DMS53 treated with DMSO at 0.1 percent for 48 hours (cell line): ENCODE data around the gene NPHS2.

Source experiments
- DNase-seq: peaks from one replicate; lab custom pipeline; 2025; ENCODE audit not compliant: unreplicated experiment; lab: John Stamatoyannopoulos, UW

NPHS2 gene

GRCh38 chr1:179575497-179576314 is at the start of gene NPHS2:
Gene NPHS2, minus strand, starts transcription at chr1:179575948. Its CDS starts 84 bp downstream, at chr1:179575864.
- no peak for DNase-seq

DNA sequence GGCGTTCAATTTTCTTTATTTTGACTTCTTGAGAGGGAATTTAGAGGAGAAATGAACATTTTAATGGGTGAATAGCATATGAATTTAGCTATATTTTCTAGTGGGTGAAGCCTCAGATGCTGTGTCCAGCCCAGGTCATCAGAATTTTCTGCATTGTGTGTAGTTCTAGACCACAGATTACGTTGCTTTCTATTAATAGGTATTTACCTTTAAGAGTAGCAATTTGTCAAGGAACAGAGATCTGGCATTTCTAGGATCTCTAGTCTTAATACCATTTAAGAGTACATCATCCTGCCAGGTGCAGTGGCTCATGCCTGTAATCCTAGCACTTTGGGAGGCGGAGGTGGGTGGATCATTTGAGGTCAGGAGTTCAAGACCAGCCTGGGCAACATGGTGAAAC is 36.6 kb upstream of the NPHS2 start:
- DNase-seq, result no peak

DNA sequence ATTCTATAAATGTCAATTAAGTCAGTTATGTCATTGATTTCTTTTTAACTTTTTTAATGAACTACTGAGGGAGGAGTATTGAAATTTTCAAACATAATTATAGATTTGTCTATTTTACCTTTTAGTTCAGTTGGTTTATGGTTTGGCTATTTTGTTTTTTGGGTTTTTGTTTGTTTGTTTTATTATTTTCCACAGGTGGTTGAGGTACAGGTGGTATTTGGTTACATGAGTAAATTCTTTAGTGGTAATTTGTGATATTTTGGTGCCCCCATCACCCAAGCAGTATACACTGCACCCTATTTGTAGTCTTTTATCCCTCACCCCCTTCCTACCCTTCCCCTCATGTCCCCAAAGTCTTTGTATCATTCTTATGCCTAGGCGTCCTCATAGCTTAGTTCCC is 25.3 kb upstream of the NPHS2 start:
- DNase-seq, result no peak

DNA sequence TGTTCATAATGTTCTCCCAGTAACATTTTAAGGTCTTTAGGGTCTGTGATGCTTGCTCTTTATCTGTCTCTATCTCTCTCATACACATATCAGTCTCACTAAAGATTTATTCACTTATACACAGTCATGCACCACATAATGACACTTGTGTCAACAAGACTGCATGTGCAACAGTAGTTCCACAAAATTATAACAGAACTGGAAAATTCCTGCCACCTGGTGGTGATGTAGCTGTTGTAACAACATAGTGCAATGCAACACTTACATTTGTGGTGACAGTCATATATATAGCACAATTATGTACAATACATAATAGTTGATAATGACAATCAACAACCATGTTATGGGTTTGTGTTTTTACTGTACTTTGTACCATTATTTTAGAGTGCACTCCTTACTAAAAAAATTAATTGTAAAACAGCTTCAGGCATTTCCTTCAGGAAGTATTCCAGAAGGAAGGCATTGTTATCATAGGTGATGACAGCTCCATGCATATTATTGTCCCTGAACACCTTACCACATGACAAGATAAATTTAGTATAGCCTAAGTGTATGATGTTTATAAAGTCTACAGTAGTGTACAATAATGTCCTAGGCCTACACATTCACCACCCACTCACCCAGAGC is 24.0 kb upstream of the NPHS2 start:
- DNase-seq, result peak; percentile 79

GRCh38 chr1:179598631-179599030 is 22.9 kb upstream of the NPHS2 start:
- no peak for DNase-seq

- peak; percentile 40 for DNase-seq
Measured at GRCh38 chr1:179591592-179592580, 16.1 kb upstream of the NPHS2 start, which contains the start of gene TDRD5. Gene TDRD5, plus strand, starts transcription at chr1:179591832. Its CDS starts 784 bp downstream, at chr1:179592616.

DNA sequence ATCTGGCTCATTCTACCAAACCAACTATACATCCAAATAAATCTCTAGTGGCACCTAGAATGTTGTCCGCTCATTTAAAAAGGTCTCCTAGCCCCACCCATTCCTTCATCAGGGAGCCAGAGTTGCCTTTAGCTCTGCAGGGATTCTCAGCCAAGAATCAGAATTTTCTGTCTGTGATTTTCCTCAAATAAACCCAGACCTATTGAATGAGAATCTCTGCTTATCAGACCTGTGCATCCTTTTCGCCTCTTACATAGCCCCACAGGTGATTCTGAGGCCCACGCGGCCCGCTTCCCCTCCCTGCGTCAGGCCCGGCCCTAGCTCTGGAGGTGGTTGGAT is 15.5 kb upstream of the NPHS2 start:
- DNase-seq, result no peak

DNA sequence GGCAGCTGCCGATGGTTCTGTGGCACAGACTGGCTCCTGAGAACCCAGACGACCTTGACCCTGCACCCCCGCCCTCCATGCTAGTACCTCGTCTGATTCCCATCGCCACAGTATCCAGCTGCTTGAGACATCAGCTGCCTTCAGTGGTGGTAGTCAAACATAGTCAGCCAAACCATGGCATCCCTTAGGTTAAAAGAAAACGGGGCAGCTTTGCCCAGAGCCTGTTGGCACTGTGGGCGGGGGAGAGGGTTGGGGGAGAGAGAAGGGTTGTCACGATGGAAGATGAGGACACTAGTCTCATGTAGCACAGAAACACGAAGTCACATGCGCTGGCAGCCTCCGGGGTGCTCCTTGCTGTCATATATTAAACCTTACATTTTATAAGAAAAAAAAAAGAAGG is 14.9 kb upstream of the NPHS2 start:
- DNase-seq, result no peak

DNA sequence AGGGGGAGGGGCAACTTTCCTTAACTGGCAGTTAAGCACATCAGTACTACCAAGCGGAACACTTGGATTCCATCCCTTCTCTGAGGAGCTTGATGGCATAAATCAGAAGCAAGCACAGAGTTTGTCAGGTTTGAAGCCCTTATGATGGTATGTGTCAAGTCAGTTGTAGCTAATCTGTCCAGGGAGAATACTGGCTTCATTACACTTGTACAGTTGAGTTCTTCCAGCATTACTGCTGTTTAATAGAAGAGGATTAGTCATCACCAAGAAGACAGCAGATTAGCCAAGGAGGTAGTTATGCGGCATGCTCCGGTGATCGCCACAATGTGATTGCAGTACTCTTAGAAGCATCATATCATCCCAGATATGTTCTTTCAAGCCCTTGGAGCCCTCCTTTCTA is 13.8 kb upstream of the NPHS2 start:
- DNase-seq, result no peak

- no peak for DNase-seq
Measured at GRCh38 chr1:179588425-179589024, 12.8 kb upstream of the NPHS2 start.

DNA sequence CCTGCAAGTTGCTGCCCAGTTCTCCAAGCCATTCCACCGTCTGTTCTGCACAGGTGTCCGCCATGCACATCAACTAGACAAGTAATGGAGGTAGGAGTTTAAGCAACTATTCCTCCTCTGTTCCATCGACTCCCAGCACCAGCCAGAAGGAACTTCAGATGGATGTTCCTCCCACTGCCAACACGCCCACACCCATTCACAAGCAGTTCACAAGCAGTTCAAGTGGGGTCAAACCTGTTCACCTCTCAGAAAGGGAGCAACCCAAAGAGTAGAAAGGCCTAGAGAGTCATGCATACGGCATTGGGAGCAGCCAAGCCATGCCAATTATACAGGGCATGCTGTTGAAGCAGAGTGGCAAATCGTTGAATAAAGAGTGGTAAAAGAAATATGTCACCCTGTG is 11.6 kb upstream of the NPHS2 start:
- DNase-seq, result no peak

DNA sequence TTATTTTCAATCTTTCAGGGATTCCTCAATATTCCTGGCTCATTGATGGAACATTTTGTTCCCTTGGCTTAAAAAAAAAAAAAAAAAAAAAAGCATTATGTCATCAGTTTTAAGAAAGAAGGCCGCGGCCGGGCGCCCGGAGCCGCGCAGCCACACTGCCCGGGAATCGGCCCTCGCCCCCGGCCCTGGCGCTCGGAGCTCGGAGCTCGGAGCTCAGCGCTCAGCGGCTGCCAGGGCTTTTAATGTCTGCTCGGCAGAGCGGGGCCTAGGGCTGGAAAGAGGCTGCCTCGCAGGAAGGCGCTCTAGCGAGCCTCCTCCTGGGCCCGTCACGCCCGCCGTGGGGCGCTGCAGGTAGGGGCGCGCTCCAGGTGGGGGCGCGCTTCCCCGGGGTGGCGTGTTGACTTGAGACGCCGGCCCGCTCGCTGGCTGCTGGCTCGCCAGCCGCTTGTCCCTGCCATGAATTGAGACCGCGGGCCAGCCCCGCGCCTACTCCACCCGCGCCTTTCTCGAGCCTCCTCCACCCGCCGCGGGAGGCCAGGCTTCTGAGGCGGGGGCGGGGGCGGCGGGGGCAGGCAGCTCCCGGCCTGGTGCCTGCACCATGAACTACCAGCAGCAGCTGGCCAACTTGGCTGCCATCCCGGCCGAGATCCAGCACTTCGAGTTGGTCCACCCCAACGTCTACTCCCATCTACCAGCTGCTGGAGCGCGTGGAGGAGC is 10.5 kb upstream of the NPHS2 start:
- DNase-seq, result peak; percentile 80

GRCh38 chr1:179583771-179584320 is 8.1 kb upstream of the NPHS2 start:
- DNase-seq, result no peak

DNA sequence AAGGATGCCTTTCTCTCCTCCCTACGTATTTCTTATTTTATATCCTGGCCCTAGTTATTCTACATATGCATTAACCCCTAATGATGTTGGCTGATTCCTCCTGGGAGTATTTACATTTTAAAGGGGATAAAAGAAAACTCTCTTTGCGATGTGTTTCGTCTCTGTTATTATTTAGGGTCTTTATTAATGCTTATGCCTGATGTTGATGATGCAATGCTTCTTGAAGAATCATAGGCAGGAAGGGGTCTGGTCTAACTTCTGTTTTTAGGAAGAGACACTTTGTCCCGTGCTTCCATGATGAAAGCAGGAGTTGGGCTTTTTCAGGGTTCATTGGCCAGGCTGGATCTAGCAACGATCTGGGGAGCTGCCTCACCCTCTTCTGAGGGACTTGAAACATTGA is 761 bp upstream of the NPHS2 start:
- no peak for DNase-seq

DNA sequence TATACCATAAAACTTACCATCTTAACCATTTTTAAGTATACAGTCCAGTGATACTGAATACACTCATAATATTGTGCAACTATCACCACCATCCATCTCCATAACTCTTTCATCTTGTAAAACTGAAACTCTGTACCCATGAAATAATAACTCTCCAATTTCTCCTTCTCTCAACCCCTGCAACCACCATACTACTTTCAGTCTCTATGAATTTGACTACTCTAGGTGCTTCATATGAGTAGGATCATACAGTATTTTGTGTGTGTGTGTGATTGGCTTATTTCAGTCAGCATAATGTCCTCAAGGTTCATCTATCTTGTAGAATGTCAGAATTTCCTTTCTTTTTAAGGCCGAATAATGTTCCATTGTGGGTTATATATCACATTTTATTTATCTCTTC is 17.7 kb downstream of the NPHS2 start:
- no peak for DNase-seq

GRCh38 chr1:179554427-179554826 is 21.3 kb downstream of the NPHS2 start:
- DNase-seq, result no peak

DNA sequence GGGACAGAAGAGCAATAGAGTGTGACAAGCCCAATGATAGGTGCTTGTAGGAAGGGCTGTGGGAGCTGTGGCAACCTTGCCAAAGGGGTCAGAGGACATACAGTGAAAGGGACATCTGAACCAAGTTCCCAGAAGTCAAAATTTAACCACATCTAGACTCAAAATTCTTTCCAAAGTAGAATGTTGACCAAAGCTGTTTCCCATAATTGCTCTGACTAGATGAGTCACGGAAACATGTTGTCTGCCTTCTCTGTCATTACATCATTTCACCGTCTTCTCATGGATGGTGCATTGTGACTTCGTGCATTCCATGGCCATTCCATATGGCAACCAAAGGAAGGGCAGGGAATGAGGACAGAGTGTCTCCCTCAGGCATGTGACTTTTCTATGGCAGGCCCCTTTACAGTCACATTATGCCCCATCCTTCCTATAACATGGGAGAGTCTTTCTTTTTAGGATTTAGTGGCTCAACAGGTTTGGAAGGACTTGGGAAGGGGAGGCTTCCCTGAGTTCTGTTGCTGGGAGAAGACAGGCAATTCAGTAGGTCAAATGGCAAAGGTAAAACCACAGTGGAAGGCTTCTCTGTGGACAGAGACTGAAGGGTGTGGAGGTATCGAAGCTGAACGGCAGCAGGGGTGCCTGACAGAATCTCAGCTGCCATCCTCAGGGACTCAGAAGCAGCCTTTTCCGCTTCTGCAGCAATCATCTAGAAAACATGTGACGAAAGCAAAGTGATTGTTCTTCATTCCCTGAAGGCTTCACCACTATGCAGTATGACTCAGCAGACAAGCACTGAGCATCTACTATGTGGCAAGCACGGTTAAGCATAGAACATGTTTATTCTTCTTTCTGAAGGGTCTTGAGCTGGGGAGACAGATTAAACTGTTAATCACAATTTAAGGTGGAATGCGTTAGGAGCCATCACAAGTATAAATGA is 24.7 kb downstream of the NPHS2 start:
- DNase-seq, result no peak

DNA sequence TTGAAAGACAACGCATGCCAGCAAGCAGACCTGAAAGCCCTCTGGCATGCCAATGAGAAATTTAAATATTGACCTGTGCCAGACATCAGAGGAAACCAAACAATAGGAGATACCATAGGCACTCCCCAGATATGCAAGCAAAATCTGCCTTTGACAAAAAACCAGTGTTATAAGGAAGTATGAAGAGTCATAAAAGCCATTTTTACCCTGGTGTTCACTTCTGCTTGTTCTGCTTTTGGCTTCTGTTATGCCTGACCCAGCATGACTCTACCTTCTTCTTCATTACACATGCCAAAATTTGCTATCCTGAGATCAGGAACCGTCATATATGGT is 26.4 kb downstream of the NPHS2 start:
- no peak for DNase-seq

DNA sequence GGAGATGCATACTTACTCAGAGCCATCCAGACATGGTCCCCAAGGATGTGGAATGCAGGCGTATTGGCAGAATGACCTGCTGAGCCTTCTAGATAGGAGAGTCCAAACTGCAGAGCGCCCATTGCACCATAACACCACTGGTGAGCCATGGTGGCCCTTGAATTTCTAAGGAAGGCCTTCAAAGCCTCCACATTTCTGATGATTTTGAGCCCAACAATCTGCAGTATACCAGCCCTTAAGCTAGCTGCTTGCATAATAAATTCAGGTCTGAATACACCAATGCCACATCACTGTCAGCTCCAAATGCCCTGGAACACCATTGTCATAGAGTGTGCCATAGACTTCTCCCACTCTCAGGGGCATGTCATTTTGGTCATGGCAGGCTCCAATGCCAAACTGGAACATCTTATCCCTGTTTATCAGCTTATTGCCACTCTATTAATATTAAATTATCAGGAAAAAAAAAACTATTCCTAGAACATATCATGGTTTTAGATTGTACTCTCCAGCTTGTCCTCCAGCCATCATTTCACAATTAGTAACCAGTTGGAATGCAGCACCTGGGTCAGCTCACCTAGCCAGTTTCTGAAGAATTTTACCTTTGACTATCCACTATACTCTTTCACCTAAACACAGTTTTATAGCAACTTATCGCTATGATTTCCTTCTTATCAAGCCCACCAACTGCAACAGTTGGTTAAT is 26.9 kb downstream of the NPHS2 start:
- no peak for DNase-seq
